GM19035 (cell line): ENCODE results near the gene AFTPH.

Experiments used
- ATAC-seq: cut with Tn5 transposase; IDR thresholded peaks from one replicate; pipeline ENCODE4 v1.9.1; 2021; ENCODE audit not compliant: unreplicated experiment

AFTPH gene, protein sequence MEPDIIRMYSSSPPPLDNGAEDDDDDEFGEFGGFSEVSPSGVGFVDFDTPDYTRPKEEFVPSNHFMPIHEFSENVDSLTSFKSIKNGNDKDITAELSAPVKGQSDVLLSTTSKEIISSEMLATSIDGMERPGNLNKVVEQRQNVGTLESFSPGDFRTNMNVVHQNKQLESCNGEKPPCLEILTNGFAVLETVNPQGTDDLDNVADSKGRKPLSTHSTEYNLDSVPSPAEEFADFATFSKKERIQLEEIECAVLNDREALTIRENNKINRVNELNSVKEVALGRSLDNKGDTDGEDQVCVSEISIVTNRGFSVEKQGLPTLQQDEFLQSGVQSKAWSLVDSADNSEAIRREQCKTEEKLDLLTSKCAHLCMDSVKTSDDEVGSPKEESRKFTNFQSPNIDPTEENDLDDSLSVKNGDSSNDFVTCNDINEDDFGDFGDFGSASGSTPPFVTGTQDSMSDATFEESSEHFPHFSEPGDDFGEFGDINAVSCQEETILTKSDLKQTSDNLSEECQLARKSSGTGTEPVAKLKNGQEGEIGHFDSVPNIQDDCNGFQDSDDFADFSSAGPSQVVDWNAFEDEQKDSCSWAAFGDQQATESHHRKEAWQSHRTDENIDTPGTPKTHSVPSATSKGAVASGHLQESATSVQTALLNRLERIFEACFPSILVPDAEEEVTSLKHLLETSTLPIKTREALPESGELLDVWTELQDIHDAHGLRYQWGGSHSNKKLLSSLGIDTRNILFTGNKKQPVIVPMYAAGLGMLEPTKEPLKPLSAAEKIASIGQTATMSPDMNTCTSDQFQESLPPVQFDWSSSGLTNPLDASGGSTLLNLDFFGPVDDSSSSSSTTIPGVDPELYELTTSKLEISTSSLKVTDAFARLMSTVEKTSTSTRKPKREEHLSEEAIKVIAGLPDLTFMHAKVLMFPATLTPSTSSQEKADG

DNA sequence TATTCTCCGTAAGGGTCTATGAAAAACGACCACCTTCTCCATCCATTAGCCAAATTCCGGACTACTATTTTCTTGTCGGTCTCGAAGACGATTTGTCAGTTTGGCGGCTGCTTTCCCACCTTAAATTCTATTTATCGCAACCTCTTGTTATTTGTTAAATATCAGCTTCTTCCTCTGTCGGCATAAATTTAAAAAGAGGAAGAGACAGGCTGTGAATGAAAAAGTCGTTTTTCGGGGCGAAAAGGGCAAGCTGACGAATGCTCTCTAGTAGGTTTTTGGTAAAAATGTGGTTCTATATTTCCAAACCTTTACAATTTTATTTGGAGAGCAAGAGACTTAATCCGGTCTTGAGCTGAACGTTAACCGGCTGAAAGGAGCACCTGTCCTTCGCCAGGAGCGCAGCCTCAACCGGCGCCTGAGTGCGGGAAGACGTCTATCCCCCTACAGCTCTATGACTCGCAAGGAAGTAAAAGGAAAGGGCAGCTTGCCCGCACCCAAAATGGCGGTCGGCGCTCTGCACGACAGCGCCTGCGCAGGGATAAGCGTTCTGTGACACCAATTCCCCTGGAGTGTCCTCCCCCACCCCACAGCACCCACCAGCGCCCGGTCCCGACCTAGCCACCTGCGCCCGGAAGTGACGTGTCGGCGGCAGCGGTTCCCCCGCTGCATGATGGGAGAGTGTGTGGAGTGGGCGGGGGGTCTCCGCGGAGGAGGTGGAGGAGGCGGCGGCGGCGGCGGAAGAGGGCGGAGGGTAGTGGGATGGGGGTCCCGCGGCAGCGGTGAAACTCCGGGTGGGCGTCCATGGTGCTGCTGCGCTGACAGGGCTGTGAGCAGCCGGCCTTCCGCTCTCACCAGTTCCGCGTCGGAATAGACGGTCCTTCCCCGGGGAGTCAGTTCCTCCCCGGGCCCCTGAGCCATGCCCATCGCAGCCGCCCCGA lies at the start of gene AFTPH:
AFTPH (plus strand) TSS at position 663 of the 938 bp plus-strand sequence. CDS start 27,147 bp downstream, outside the sequence.
- ATAC-seq, result peak; percentile 80

DNA sequence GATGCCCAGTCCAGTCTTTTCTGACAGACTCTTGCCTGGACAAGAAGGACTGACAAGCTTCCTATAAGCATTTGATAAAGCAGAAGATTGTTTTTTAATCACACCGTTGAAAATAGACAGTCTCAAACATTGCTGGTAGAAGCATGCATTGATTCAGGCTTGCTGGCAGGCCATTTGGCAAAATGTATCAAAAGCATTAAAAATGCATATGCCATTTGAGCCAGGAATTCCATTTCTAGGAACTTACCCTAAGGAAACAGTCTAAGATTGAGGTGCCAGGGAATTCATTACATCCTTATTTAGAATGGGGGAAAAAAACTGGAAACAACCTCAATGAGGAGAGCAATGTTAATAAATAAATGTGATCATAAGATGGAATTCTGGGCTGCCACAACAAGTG lies 49.5 kb upstream of the AFTPH start:
- ATAC-seq, result no peak

DNA sequence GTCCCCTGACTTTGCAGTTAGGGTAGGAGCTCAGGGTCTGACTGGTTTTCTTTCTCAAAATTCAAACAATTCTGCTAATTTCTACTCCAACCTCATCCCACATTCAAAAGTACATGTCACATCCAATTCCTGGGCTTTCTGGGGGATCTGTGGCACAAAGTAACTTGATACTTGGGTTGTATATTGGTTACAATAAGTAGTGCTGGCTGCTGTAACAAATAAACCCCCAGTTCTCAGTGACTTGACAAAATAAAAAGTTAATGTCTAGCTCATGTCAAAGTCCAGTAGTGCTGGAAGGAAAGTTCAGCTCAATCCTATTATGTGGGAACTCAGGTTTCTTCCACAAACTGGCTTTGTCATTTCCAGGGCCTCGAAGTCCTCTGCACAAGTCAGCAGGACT lies 47.1 kb upstream of the AFTPH start:
- no peak for ATAC-seq

DNA sequence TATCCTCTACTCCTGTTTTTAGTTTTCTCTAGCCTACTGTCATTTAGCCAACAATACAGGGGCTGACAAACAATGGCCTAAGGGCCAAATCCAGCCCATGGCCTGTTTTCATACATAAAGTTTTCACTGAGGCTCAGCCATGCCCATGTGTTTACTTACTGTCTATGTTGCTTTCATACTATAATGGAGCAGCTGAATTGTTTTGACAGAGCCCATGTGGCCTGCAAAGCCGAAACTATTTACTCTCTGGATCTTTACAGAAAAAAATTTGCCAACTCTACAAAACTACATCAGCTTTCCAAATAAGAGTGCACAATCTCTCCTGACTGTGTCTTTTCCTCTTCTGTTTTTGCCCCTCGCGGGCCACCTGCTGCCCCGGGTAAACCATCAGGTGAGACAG lies 46.1 kb upstream of the AFTPH start:
- ATAC-seq, result no peak

DNA sequence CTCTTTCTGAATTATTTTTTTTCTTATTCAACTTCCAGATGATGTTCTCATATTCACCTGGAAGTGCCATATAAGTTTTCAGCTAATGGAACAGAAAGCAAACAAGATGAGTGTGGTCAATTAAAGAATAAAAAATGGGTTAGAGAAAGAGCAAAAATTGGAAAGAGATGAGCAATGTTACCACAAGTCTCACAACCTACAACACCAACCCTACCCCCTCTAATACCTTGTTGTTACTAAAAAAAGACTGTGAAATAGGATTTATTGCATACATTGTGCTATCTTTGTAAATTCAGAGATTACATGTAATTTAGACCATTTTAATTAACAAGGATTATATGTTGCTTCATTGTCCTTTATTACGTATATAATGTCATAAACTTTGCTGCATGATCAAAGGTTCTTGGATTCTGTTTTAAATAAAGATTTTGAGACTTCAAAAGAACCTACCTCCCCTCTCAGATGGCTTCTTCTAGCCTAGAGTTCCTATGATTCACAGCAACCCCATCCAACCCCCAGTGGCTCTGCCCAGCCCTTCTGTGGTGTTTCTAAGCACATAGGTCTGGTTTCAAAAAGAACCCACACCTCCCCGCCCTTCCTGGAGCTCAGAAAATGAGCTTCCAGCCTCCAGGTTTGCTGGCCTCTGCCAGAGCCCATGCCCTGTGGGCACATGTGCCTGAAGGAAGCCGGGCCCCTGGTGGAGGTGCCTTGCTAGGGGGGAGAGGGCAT lies 45.5 kb upstream of the AFTPH start:
- ATAC-seq, result no peak

DNA sequence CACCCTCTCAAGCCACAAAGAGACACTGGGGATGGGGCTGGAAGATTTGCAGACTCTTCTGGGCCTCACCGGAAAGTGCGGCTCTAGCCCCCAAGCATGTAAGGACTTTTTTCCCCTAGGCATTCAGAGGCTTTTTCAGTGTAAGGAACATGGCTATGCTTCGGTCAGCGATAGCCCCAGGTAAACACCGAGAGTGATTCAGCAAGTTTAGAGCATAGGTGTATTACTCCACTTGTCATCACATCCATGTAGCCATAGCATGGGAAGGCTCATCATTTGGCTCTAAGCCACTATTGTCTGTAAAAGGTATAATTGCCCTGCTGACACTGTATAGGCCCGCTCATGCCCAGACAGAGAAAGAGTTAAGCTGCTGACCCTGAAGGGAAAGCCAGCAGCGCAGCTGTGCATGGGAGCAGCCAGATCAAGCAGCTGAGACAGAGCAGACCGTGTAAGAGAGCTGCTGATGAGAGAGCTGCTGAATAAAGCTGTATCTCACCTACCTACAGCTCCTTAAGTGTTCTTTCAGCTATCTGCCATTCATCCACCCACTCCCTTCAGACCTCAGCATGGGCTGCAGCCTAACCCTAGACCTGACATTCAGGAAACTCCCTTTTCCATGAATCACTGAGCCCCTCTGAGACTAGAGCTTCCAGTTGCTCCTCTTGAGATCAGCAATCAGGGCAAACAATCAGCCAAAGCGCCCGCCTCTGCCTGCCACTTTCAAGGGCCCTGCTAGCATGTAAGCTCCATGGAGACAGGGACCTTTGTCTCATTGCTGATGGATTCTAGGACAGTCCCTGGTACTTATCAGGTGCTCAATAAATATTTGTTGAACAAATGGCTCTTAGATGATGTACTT lies 44.6 kb upstream of the AFTPH start:
- ATAC-seq, result no peak

DNA sequence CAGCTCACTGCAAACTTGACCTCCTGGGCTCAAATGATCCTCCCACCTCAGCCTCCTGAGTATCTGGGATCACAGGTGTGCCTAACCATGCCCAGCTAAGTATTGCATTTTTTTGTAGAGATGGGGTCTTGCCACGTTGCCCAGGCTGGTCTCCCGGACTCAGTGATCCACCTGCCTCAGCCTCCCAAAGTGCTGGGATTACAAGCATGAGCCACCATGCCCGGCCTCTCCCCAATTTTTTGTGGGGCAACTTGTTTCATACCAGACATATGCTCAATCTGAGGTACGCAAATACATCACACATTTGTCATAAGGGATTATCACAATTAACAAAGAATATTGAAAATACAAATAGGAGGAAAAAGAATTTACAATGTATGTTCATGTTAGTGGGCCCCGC lies 42.5 kb upstream of the AFTPH start:
- ATAC-seq, result no peak

DNA sequence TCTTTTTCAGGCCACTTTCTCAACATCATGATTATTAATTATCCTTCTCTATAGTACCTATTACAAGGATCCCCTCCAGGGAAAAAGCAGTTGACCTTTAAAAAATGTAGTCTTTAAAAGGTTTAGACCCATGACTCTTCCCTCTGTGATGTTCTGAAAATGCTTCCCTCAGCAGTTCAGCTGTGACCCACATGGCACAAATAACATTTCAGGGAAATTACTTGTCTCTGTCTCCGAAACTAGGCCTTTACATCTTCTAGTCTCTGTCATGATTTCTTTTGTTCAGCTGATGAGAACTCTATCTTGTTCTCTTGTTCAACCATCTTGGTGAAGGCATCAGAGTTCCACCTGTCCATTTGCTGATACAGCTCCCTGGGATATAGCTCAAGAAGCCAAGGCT lies 41.9 kb upstream of the AFTPH start:
- ATAC-seq, result no peak

DNA sequence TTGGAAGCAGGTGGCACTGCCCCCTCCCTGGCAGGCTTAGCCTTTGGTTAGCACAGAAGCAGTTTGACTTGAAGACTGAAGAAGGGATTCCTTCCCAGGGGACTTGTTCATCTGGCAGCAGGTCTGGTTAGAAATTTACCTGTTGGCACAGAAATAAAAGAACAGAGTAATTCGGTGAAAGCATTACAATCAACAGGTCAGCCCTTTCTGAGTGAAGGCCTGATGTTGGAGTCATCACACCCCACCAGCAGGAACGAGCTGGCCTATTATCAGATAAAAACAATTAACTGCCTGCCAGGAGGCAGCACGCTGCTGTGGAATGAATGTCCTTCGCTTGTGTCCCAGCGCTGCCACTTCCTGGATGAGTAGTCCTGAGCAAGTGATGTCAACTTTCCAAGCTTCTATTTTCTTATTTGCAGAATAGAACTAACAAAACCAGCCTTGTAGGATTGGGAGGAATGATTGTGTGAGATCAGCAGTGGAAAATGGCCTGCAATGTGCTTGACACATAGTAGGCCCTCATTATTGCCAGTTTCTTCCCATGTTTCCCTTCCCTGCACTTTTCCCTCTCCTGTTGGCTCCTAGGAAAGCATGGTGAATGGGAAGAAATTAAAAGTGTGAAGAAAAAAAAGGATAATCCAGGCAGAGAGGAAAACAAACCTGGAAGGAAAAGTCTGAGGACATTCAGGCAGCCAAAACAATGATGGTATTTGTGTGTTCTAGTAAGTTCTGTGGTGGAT lies 41.2 kb upstream of the AFTPH start:
- no peak for ATAC-seq

DNA sequence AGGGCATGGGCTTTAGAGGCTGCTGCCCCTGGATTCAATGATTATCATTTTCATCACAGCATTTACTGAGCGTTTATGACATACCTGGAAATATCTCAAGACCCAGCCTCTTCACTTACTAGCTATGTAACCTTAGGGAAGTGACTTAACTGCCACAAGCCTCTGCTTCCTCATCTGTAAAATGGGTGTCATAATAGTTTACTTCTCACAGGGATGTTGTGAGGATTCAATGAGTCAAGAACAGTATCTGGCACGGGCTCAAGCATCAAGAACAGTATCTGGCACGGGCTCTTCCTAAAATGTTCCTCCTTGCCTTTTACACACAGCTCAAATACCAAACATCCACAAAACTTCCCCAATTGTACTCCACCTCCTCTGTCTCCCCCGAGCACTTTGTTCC lies 38.8 kb upstream of the AFTPH start:
- ATAC-seq, result no peak

DNA sequence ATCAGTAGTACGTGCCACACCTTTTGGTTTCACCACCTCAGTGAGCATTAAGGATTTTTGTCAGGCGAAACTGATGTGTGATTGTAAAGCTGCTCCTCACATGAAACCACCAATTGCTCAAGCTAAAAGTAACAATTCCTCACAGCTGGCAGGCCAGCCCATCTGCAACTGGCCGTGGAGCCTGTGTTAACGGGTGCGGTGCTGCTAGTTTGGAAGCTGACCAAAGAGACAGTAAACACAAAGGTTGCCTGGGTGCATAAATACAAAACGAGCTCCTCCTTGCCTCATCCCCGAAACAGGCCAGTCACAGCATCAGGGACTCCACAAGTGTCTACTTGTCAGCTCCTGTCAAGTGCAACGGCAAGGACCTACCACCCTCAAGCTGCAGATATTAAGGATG lies 38.2 kb upstream of the AFTPH start:
- ATAC-seq, result no peak

DNA sequence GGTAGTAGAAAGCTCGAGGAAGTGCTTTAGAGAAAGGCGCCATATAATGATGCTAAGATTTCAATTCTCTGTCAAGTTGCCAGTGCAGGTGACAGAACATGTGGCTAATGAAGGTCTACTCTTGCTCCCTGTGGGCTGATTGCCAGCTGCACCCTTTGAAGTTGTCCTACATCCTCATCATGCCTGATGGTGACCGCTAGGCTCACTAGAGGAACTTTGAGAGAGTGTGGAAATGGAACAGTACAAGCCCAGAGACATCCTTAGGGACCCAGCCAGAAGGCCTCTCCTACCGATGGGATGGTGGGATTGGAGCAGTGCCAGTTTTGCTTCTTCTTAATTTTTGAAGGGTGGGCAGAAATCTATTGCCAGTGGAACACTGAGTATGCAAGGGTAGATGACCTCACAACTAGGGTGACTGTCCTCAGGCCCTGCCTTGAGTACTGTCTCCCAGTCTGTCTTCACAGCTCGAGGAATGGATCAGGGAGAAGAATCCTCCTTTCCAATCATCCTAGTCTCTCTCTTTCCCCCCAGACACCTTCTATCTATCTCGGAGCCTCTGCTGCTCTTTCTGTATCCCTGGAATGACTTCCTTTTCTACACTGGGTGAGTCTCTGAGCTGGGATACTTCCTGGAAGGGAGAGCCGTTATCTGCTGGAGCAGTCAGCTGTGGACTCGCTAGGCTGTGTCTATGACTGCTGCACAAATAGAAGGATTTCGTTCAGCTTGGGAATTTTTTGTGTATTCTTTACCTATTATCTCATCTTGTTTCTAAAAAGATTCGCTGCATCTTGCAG lies 36.7 kb upstream of the AFTPH start:
- ATAC-seq, result no peak

DNA sequence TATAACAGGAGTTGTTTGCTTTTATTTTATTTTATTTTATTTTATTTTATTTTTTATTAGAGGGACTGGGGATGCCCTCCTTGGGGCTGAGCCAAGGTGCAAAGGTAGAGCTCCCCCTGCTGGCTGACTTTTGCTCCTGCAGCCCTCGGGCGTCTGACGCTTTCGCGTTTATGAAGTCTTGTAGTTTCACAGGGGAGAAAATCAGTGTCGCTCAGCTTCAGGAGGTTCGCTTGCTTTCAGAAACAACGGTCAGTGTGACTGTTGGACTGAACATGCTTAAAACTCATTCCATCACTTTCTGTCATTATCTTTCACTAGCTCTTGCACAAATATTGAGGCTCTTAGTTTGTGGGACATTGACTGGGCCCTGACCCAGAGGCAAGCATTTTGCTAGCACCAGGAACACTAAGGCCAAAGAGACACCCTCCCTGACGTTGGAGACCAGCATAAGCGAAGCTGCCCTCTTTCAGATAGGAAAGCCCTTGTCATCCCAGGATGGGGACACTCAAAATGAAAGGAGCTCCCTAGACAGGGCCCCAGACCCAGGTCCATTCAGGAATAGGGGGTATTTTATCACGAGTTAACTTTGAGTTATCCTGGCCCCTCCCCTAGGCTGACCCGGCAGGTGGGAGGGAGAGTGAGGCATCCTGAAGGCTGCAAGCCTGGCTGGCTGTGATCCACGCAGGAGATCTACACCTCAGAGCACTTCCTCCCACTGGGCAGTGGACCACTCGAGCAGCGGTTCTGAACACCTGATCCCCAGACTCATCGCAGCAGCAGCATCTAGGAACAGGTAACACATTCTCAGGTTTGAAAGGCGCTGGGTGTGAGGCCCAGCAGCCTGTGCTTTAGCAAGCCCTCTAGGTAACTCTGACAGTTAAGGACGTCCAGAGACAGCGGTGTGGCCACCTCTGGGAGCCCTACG lies 35.8 kb upstream of the AFTPH start:
- peak; percentile 68 for ATAC-seq

DNA sequence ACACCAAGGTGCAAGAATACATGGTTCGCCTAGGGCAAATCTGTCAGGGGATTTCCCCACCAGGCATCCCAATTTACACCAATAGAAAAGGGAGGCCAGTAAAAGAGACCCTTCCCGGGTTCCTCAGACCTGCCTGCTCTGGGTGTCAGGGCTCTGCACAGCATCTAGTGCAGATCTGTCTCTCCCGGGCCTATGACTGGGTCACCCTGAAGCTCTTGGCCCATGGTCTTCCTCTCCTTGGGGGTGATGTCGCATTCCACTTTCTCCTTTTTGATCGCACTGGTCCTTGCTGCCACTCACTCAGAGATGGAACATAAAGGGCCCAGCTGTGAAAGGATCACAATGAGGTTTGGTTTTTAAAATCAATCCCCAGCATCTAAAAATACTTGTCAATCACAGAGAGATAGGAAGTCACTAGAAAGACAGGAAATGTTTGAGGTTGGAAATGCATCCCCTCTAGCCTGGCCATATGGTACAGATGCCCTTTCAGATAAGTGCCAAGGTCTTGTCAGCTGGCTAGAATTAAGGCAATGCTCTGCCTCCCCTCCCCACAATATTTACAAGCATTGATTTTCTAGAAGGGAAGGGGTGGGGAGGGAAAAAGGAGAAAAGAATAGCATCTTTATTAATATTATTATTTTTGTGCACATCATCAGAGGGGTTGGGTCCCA lies 34.9 kb upstream of the AFTPH start:
- ATAC-seq, result no peak

DNA sequence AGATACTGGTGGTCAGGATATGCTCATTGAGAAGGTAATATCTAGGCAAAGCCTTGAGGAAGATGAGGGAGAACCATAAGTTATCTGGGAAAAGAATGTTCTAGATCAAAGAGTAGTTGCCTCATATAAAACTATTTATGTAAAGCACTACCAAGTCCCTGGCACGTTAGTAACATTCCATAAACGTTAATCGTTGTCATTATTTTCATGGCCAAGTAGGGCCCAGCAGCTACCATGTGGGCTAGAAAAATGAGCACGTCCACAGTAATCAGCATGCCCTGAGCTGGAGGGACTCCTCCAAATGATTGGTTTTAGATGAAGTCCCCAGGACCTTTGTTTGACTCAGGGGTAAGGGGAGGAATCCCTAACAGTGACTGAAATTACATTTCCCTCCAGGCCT lies 32.7 kb upstream of the AFTPH start:
- ATAC-seq, result no peak

DNA sequence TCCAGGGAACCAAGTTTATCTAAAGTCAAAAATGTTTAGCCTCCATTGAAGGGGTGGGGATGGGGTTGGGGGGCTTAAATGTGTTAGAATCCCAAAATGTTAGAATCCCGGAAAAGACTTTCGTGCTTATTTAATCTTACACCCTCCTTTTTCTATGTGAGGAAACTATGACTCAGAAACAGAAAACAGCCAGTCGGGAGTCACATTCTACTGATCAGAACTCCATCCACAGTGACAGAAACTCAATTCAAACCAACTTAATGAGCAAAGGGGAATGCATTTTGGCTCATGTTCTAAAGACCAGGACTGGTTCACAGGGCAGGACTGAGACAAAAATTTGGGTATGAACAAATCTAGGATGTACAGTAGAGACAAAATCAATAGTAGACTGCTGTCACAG lies 31.9 kb upstream of the AFTPH start:
- ATAC-seq, result no peak
